NCI-H146 treated with DMSO at 0.1 percent for 48 hours (cell line): ENCODE measurements around the gene PID1.

Experiments used
- DNase-seq: peaks from one replicate; lab custom pipeline; 2025; ENCODE audit not compliant: unreplicated experiment; lab: John Stamatoyannopoulos, UW

Gene PID1

DNA sequence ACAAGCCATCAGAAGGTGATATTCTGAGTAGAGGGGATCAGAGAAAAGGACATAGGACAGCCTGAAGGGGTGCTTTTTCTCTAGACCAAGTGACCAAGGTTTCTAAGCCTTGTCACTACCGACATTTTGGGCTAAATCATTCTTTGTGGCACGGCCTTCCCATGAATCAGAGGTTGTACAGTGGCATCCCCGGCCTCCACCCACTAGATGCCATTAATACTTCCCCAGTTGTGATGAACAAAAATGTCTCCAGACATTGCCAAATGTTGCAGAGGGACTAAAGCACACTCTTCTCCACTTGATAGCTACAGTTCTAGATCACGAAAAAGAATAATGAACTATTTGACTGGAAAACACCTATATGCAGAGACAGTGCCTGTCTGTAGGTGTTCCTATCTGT lies 143.6 kb downstream of the PID1 start:
- DNase-seq = no peak

DNA sequence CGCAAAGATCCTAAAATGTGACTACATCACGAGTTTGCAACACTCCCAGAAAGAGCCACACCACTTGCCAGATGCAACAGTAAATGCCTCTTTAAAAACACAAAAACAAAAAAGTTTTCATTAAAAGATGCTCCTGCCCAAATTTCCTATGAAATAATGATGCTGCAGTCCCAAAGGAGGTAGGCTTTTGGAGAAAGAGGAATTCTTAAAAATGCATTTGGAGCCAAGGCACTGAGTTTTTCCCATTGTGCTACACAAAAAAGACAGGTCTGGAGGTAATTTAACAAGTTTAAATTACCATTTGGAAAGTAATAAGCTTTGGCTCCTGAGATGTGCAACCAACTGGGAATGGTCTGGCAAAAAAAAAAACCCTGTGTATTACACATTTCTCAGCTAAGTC lies 145.0 kb downstream of the PID1 start:
- DNase-seq = no peak

DNA sequence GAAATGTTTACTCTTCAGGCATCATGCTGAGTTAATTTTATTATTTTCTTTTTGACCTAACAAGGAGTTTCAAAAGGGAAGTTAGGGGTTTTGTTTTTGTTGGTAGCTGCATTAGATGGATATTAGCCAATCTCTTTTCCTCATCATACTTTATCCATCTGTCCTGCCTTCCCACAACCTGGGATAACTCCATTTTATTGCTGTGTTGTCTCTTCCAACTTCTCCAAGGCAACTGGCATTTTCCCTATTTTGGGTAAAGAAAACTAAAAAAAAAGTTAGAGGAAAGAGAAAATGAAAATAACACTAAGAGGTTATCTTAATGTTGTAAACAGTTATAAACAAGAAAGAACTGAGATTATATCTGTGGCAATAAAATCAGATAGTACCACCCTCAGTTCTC lies 147.0 kb downstream of the PID1 start:
- no peak for DNase-seq

DNA sequence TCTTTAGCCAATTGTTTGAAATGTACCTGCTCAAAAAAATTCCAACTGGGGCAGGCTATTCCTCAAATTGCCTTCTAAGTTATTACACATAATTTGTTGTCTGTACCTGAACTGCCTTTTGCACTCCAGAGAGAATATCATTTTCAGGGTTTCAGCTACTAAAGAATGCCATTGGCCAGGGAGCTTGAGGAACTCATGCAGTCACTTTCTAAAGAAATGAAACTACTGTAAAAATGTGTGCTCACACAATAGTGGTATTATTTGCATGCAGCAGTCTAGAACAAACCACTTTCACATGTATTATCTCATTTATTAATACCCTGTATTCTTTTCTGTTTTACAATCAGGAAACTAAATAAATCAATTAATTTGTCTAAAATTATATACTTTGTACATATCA lies 152.2 kb downstream of the PID1 start:
- DNase-seq = no peak

DNA sequence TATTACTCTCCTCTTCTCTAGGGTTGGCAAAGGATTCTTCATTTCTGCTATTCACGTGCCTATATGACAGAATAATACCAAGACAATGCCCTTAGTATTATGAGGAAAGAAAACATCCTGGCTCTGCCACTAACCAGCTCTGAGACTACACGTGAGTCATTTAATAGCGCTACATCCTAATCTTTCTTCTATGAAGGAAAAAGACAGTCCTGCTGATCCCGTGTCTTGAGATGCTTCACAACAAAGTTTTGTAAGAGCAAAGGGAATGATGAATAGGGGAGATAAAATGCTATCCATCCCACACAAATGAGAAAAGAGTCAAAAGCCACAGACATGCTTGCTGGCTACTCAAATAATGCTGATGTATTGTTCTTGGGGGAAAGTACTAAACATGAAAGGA lies 152.8 kb downstream of the PID1 start:
- DNase-seq = no peak

DNA sequence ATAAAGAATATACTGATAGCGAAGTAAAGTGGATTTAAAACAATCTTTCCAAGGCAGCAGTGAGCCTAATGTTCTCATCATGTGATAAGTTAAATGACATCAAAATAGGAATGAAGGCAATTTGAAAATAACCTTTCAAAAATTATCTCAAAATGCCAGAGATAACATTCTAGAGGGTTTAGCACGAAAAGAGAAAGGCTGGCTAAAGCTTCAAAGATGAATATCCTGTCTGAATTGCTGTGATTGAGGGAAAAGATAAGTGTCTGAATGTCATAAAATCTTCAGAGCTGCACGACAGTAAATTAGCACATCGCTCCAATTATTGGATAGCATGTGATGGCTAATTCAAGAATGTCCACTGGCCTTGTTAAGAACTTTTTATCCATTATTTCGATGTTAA lies 159.3 kb downstream of the PID1 start:
- no peak for DNase-seq

DNA sequence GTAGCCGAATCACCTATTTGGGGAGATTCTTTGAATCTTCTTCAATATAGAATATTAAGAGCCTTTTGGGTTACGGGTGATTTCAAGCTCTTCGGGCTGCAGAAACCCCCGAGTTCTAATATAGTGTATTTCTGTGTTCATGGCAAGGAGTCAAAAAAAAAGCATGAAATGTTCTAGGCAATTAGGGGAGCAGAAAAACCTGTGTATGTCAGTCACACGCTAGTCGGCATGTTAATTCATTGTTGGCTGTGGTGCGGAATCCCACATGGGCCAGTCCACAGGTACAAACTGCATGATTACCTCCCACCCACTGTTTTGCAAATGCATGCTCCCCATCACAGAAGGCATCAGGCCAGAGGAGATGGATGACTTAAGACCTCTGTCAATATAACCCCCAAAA lies 161.9 kb downstream of the PID1 start:
- DNase-seq = no peak

DNA sequence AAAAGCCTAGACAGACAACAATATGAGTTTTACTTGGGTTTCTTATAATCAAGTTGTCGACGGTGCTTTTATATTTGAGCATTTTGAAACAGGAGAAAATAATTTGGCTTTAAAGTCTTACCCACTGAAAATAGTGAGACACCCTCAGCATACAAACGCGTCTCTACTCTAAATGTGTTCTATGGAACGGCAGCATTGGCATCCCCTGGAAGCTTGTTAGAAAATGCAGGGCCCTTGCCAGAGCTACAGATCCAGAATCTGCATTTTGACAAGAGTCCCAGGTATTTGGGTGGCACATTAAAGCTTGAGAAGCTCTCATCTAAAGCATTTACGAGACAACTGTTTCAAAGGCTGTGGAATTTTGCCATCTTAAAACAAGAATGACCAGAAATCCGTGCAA lies 163.5 kb downstream of the PID1 start:
- no peak for DNase-seq

DNA sequence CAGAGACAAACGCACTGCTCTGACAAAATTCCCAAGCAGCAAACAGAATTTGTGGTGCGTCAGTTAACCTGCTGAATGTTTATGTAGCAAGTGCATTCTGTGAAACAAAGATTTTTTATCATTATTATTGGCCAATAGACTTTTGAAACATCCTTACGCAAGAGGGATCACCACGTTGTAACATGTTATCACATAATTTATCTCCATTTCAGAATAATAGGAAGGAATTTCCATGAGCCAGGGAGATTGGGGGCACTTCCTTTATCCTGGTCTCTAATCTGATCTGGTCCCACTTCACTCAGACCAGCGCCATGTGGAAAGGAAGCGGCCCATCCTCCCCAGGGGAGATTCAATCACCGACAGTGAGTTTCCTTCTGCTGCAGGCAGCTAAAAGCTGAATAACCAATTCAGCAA lies 166.1 kb downstream of the PID1 start:
- no peak for DNase-seq

DNA sequence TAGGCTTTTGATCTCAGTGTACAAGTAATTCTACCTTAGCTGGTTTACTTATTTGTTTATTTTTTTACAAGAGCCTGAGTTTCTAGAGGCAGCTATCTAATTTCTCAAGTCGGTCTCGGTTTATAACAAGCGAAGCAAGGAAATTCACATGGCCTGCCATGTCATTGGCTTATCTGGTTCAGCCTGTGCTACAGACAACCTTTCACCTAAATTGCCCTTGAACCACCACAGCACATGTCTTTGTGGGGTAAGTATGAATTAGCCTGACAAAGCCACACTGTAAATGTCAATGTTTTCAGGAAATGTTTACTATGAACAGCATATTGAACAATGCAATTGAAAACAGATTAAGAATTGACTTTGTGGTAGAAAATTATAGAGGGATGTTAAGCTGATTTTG lies 167.1 kb downstream of the PID1 start:
- DNase-seq = no peak

DNA sequence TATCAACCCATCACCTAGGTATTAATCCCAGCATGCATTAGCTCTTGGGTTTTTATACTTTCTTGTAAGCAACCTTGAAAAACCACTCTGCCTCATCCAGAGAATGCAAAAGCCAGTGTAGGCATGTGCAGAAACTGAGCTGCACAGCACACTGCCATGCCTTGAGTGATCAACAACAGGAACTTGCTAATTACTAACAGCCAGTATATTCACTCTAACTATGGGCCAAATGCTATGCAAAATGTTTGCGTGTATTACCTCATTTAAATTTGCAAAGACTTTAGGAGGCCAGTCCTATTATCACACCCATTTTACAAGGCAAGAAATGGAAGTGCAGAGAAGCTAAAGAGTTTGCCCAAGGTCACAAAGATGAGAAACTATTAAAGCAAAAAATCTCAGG lies 169.8 kb downstream of the PID1 start:
- DNase-seq = no peak

DNA sequence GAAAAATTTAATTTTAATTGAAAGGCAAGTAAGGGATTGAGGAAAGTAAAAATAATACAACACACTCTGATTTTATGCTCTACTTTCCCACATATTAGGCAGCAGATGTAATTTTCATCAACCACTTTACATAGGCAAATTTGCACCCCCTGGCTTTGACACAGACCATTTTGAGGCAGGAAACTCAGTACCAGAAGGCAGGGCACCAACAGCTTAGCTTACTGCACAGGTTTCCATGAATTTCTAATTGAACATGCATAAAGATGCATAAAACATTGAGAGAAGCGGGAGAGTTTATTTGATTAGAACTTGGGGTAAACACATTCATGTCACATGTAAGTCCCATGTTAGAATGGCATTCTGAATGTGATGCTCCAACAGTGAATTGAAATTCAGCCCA lies 171.9 kb downstream of the PID1 start:
- DNase-seq = no peak

DNA sequence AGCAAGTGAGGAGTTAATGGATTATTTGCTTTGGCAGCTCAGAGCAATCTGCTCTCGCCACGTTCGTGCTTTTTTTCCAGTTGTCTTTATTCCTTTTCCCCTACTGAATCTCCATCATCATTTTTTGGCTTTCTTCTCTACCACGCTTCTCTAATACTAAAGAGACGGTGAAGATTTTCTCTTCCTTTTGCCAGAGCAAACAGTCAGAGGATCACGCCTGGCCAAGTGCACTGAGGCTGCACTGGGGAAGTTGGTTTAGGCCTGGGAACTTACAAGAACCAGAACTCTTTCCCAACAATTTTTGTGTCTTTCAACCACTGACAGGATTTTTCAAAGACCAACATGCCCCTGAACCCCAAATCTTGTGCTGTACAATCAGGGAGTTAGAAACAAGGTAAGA lies 172.3 kb downstream of the PID1 start:
- no peak for DNase-seq

DNA sequence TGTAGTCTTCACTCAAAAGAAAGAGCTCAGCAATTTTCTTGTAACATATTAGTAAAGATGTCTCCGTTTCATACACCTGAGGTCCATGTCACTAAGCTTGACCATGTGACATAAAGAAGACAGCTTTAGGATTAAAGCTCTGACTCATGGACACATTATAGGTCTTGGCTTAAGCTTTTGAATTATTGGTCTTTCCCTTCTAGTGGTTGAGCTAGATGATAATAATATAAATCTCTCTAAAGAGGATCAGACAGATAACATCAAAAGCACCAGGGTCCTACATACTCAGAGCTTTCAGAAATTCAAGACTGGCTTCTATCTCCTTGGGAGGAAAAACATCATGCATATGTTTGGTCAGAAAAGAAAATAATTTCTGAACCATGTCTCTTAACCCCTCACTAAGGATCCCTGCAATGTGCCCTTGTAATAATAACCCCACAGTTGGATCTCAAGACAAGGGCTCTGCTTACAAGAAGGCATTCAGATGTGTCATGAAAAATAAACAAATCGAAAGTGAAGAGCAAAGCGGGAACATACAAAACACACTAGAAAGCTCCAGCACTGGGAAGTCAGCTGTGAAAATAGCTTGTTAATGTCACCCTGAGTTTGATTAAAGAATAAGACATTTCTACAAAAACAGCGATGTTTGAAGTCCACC lies 174.5 kb downstream of the PID1 start:
- no peak for DNase-seq

DNA sequence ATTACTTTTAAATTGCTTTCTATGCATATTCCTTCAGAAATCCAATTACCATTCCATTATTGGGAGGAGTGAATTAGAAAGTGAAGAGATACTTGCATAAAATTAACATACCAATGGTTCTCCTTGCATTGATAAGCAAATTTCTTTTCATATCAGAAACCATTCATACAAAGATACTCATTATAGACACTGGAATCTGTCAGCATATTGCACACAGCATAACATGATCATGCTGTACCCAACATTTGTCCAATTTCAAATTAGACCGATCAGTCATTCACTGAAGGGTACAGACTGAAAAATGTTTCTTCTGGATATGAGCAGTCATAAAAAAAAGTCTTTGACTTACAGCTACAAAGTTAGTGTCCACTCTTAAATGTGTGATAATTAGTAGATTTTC lies 175.6 kb downstream of the PID1 start:
- DNase-seq = no peak

DNA sequence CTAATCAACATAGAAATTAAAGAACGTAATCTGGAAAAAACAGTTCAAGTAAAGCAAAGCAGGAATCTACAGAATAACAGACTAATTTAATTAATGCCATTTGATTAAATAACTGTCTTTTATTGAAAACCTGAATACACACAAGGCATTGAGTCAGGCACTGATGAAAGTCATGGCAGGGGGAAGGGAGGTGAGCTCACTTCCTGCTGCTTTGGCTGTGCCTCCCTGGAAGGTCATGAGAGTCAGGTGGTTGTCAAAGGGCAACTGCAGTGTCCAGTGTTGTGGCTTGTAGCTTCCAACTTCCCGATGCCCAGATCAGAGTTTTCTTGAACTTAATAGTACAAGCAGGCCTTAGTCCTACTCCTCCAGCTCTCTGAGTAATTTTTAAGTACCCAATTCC lies 180.9 kb downstream of the PID1 start:
- DNase-seq = no peak

DNA sequence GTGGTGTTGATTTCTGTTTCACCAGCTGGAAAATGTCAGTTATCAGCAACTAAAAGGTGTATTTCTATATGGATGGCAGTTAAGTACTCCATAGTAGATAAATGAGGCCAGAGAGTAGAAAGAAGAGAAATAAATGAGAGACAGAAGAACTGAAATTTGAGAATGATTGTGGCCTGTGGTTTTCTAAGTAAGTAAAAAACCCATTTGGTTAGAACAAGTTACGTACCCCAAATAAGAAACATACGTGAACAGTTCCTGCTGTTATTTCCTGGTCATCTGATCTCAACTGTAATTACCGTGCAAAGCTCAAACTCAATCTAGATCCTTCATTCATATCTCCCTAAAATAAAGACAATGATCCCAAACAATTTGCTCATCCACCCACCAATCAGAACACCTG lies 181.3 kb downstream of the PID1 start:
- DNase-seq = no peak

DNA sequence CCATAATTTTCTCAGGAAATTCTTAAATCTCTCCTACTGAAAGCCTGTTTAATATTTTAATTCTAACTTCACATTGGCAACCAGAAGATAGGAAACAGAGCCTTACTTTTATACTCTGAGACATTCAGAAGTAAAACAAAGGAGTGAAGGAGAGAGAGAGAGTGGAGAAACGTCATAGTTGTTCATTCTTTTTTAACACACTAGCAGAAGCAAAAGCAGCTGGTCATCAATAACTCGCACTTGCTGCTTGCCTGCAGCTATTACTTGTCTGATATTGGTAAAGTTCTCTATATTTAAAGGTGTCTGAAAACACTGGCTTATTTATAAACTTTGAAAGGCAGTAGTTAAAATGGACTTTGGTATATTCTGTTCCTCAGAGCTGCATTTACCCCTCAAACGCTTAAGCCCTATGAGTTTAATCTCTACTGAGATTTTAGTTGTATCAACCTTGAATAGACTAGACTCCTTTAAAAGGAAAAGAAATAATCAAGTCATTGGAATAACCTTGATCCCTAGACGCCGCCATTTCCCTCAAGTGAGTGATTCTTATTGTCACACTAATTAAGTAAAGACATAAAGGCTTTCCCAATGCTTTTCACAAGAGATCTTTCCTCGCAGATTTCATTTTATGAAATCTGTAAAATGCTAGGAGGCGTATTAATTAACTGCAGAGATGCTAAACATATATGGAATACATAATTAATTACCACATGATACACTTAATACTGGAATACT lies 182.0 kb downstream of the PID1 start:
- no peak for DNase-seq

DNA sequence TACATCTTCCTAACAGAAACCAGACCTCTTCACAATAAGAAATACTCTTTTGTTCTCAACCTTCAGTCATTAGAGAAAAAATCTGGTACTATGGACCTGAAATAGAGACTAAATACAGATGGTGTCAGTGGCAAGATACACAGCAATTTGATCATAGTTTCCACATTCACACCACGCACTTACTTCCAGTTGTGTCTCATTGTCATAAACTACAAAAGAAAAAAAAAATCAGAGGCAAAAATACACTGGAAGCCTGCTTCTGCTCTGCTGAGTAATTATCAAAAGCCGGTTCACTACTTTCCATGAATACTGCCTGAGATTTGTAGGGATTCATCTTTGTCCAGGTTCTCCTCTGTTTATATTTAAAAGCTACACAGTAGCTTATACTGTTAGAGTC lies 182.6 kb downstream of the PID1 start:
- no peak for DNase-seq

DNA sequence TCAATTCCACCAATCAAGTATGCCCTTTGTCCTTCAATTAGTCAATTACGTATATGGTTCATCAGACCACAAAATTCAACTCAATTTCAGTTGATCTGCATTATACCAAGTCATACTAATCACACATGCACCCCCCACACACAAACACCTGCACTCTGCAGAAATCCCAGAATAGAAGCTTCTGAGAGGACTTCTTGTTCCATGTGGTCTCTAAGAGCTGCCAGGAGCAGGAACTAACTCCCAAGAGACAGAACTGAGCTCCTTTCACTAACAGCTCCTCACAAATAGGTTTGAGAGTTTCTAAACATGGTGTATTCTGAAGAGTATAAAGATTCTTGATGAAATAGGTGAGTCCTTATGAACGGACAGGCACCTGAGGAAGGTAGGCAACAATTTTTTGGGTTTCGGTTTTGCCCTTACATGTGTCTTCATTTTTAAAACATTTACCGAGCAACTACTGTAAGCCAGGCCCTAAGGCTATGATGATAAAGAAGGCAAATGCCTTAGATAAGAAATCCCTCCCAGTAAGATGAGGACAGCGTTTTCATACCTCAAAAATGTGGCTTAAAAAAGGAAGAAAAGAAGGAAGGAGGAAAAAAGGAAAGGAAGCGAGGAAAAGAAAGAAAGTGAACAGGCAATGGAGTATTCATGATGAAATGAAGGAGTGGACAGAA lies 183.1 kb downstream of the PID1 start:
- DNase-seq = no peak

DNA sequence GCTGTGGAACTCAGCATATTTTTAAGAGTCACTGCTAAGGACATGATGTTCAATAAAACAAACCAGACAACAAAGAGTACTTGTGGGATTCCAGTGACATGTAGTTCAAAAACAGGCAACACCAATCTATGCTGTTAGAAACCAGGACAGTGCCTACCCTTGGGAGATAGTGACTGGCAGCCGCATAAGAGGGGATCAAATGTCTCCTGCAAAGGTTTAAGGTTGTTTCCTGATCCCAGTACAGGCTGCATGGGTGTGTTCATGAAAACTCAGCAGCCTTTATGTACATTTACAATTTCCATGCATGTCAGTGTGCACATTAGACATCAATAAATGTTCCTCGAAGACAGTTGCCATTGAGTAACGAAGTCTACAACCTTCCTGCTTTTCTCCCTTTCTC lies 183.8 kb downstream of the PID1 start:
- no peak for DNase-seq

DNA sequence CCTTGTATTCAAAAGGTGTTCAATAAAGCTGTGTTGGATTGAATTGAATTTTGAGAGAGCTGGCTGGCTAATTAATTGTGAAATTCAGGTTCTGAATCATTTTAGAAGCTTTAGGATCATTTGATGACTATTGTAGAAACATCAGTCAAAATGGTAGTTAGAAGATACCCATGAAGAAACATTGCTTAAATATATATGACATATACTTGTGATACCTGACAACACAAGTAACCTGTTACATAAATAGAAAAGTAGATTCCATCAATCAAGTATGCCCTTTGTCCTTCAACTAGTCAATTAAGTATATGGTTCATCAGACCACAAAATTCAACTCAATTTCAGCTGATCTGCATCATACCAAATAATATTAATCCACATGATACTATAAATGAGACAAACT lies 185.6 kb downstream of the PID1 start:
- DNase-seq = no peak

DNA sequence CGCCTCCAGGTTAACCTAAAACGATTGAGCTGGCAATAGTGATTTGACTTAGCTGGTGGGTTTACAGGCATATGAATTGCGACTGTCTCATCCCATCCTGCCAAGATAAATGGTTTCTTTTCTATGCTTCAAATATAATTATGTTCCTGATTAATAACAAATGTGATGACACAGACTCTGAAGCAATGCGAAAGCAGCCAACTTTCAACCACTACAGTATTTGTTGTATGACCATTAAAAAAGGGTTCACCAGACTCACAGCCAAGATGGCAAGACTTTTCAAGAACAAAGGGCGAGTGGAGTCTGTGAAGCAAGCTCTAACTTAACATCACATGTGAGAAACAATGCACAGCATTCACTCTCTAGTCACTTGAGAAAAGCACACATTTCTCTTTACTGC lies 186.6 kb downstream of the PID1 start:
- DNase-seq = no peak
